CD14-positive monocyte (primary cell): ENCODE measurements around the gene OPN3. TPM values are rescaled to one million over a fixed set of nuclear protein-coding genes. Genes with fewer than 3 reads are reported as not detected.

Source experiments
- DNase-seq, 3 donors: peaks; one replicate each; pipeline ENCODE4 v3.0.0-alpha.2; 2011 to 2022
- H2AFZ ChIP-seq: 2 replicates; pipeline ENCODE4 v1.6.0; 2012; ENCODE audit warnings: mild to moderate bottlenecking, low read depth, low read length, inconsistent platforms; ENCODE audit not compliant: insufficient read depth, poor library complexity, severe bottlenecking
- H3K27ac ChIP-seq, 2 donors: 1 replicate in 1 of 2; 2 replicates in 1 of 2; pipeline ENCODE4 v1.5.1; 2012 to 2013; ENCODE audit warnings: low read length in 2 of 2, control low read depth in 1 of 2, inconsistent platforms in 1 of 2, low read depth in 1 of 2, mild to moderate bottlenecking in 1 of 2
- H3K27me3 ChIP-seq, 2 donors: one replicate each; pipeline versions ENCODE4 v1.6.0 to v1.6.1; 2011 to 2013; ENCODE audit warnings: low read length in 2 of 2; ENCODE audit not compliant: control insufficient read depth in 2 of 2, insufficient read depth in 2 of 2
- H3K36me3 ChIP-seq, 2 donors: replicated peaks in 1 of 2; 1 replicate in 1 of 2; 2 replicates in 1 of 2; pipeline versions ENCODE4 v1.5.1 to v1.6.1; 2012 to 2013; ENCODE audit warnings: low read length in 2 of 2, control low read depth in 1 of 2, inconsistent platforms in 1 of 2, mild to moderate bottlenecking in 1 of 2; ENCODE audit not compliant: insufficient read depth in 2 of 2, control insufficient read depth in 1 of 2
- H3K4me1 ChIP-seq, 2 donors: 1 replicate in 1 of 2; 2 replicates in 1 of 2; pipeline versions ENCODE4 v1.5.1 to v1.6.1; 2012 to 2013; ENCODE audit warnings: low read length in 2 of 2, control low read depth in 1 of 2, inconsistent platforms in 1 of 2, mild to moderate bottlenecking in 1 of 2, moderate library complexity in 1 of 2; ENCODE audit not compliant: insufficient read depth in 2 of 2, control insufficient read depth in 1 of 2
- H3K4me2 ChIP-seq: replicated peaks from 2 replicates; pipeline ENCODE3; 2012; ENCODE audit warnings: low read length, moderate library complexity, mild to moderate bottlenecking; ENCODE audit not compliant: poor library complexity, severe bottlenecking; ENCODE audit errors: extremely low read depth
- H3K4me3 ChIP-seq, 3 experiments: fragments of 200-600 bp in 1 of 3; sonication (generic) in 1 of 3; replicated peaks in 1 of 3; 1 replicate in 2 of 3; 2 replicates in 1 of 3; pipeline ENCODE4 v1.5.1; 2011 to 2013; ENCODE audit warnings: low read length in 3 of 3, mild to moderate bottlenecking in 3 of 3, control low read depth in 2 of 3, low read depth in 2 of 3, inconsistent platforms in 1 of 3, moderate library complexity in 1 of 3
- H3K79me2 ChIP-seq: 2 replicates; pipeline ENCODE4 v1.6.0; 2012; ENCODE audit warnings: mild to moderate bottlenecking, control low read depth, inconsistent platforms, low read length, moderate library complexity; ENCODE audit not compliant: insufficient read depth
- H3K9ac ChIP-seq: 2 replicates; pipeline ENCODE4 v1.6.0; 2017; ENCODE audit warnings: low read length, mild to moderate bottlenecking; ENCODE audit not compliant: insufficient read depth, poor library complexity, severe bottlenecking
- H3K9me3 ChIP-seq, 2 donors: replicated peaks in 1 of 2; 1 replicate in 1 of 2; 2 replicates in 1 of 2; pipeline versions ENCODE4 v1.5.1 to v1.6.1; 2012 to 2013; ENCODE audit warnings: low read length in 2 of 2, control low read depth in 1 of 2; ENCODE audit not compliant: control insufficient read depth in 1 of 2, insufficient read depth in 1 of 2
- H4K20me1 ChIP-seq: 2 replicates; pipeline ENCODE4 v1.6.0; 2012; ENCODE audit warnings: mild to moderate bottlenecking, low read length, control low read depth, moderate library complexity; ENCODE audit not compliant: insufficient read depth
- H3K27ac Mint-ChIP-seq, 7 donors: one replicate each; pipeline ENCODE4 v1.8.0; 2020; ENCODE audit warnings: mild to moderate bottlenecking in 7 of 7, mixed read lengths in 7 of 7, moderate library complexity in 6 of 7, inconsistent platforms in 2 of 7
- H3K27me3 Mint-ChIP-seq, 3 donors: one replicate each; pipeline ENCODE4 v1.8.0; 2021 to 2022; ENCODE audit warnings: low read depth in 3 of 3, mild to moderate bottlenecking in 3 of 3, mixed read lengths in 3 of 3, moderate library complexity in 3 of 3, inconsistent platforms in 1 of 3
- H3K36me3 Mint-ChIP-seq, 2 donors: one replicate each; pipeline ENCODE4 v1.8.0; 2020; ENCODE audit warnings: mixed read lengths in 2 of 2, inconsistent platforms in 1 of 2, mild to moderate bottlenecking in 1 of 2
- H3K4me1 Mint-ChIP-seq: one replicate; pipeline ENCODE4 v1.8.0; 2020; ENCODE audit warnings: mild to moderate bottlenecking, mixed read lengths
- H3K4me3 Mint-ChIP-seq, 2 donors: one replicate each; pipeline ENCODE4 v1.8.0; 2020; ENCODE audit warnings: mild to moderate bottlenecking in 2 of 2, mixed read lengths in 2 of 2, moderate library complexity in 1 of 2
- H3K9me3 Mint-ChIP-seq, 7 donors: one replicate each; pipeline ENCODE4 v1.8.0; 2020 to 2022; ENCODE audit warnings: mixed read lengths in 7 of 7, mild to moderate bottlenecking in 6 of 7, moderate library complexity in 6 of 7, inconsistent platforms in 2 of 7
- WGBS: methylation state at CpG from one replicate; pipeline ENCODE4 v1.1.5; 2013; ENCODE audit warnings: missing lambda C conversion rate; ENCODE audit not compliant: insufficient coverage; 5-methylcytosine and 5-hydroxymethylcytosine counted together
- intact Hi-C, 2 donors: fragments of 100-400 bp; cut with micrococcal nuclease; formaldehyde crosslinking; loops; one replicate each; pipeline versions ENCODE4 v1.15.0 to v1.15.1; 2023
- polyA plus RNA-seq, 3 donors: library from polyadenylated mRNA; depleted of rRNA in 1 of 3; unstranded in 2 of 3; stranded (reverse) in 1 of 3; fragments of 300-500 nt in 2 of 3; fragments of >200 nt in 1 of 3; fragmentation: Illumina TruSeq in 2 of 3; gene quantifications; 1 replicate in 2 of 3; 2 replicates in 1 of 3; pipeline ENCODE4 v1.2.3, GENCODE V29; 2012 to 2021
- TF ChIP-seq, protein P1 (sequence below): fragments of 200-600 bp; IDR thresholded peaks from one replicate; pipeline ENCODE4 v1.8.0; 2022; ENCODE audit warnings: antibody characterized with exemption, mild to moderate bottlenecking

OPN3 gene
- polyA plus RNA-seq, 3 donors: 14.5 to 56.1 (median 55.2) TPM

DNA sequence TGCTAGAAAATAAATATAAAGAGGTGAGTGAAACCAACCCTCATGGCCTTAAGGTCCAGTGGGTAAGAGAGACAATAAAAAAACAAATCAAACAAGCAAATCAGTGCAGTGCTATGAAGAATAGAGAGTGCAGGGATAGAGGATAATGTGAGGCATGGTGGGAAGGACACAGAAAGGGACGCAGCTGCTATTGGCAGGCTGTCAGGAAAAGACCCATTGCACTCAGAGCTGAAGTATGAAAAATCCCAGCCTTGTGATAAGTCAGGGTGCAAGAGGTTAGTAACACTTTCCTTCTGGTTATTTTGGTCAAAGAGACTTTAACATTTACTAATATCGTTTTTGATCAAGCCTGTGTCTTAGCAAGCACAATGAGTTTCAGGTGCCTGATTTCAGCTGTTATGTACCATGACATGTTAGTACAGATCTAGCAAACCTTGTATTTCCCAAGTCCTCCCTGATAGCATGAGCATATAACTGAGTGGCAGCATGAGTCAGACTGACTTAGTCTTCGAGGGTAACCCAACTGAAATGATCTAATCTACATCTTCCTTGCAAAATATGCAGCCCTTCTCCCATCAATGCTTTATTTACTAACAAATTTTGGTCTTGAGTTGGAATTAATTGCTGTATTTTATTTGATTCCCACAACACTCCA is 31.7 kb downstream of the OPN3 start:
- H3K36me3 ChIP-seq: peaks cover 0 to 10% of the 10 kb centered on the region in 2 donors
- H2AFZ ChIP-seq: no peak overlapping the region
- H3K4me2 ChIP-seq: no peak overlapping the region
- peaks cover 10 to 14% of the 10 kb centered on the region in 2 donors for H3K36me3 Mint-ChIP-seq
- no peak overlapping the region for H3K27ac ChIP-seq
- no peaks in the 10 kb centered on the region for H3K27me3 ChIP-seq
- peak overlapping the region in 2 of 7 donors; percentile 7 to 69 for H3K27ac Mint-ChIP-seq
- H4K20me1 ChIP-seq: no peaks in the 10 kb centered on the region
- TF ChIP-seq, protein P1, sequence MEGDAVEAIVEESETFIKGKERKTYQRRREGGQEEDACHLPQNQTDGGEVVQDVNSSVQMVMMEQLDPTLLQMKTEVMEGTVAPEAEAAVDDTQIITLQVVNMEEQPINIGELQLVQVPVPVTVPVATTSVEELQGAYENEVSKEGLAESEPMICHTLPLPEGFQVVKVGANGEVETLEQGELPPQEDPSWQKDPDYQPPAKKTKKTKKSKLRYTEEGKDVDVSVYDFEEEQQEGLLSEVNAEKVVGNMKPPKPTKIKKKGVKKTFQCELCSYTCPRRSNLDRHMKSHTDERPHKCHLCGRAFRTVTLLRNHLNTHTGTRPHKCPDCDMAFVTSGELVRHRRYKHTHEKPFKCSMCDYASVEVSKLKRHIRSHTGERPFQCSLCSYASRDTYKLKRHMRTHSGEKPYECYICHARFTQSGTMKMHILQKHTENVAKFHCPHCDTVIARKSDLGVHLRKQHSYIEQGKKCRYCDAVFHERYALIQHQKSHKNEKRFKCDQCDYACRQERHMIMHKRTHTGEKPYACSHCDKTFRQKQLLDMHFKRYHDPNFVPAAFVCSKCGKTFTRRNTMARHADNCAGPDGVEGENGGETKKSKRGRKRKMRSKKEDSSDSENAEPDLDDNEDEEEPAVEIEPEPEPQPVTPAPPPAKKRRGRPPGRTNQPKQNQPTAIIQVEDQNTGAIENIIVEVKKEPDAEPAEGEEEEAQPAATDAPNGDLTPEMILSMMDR: no peak
- intact Hi-C loops: no loop called here
- H3K9me3 ChIP-seq: no peaks in the 10 kb centered on the region
- no peak overlapping the region for H3K4me3 Mint-ChIP-seq
- no peak overlapping the region for H3K9ac ChIP-seq
- H3K79me2 ChIP-seq: peaks cover 7% of the 10 kb centered on the region
- peaks cover 11 to 26% of the 10 kb centered on the region in 2 donors for H3K4me1 ChIP-seq
- peak in 1 of 3 donors; percentile 44 for DNase-seq
- no peak overlapping the region for H3K4me3 ChIP-seq
- H3K27me3 Mint-ChIP-seq: peaks cover 0 to 3% (median 0%) of the 10 kb centered on the region in 3 donors
- H3K9me3 Mint-ChIP-seq: no peaks in the 10 kb centered on the region
- WGBS: 90% methylated on average over 1 of the region's 3 CpGs
- peaks cover 25% of the 10 kb centered on the region for H3K4me1 Mint-ChIP-seq

GRCh38 chr1:241607497-241607896 is 32.7 kb downstream of the OPN3 start:
- DNase-seq: no peak
- Histone ChIP-seq H3K79me2 (peaks cover 9% of the 10 kb centered on the region), H4K20me1 (no peaks in the 10 kb centered on the region), H3K4me3 (no peak overlapping the region), H3K27ac (no peak overlapping the region), H3K4me2 (no peak overlapping the region), H3K4me1 (peaks cover 8 to 23% of the 10 kb centered on the region in 2 donors), H3K27me3 (no peaks in the 10 kb centered on the region), H3K9ac (no peak overlapping the region), H2AFZ (no peak overlapping the region), H3K9me3 (no peaks in the 10 kb centered on the region), H3K36me3 (peaks cover 3 to 19% of the 10 kb centered on the region in 2 donors)
- intact Hi-C loops: no loop called here
- H3K4me1 Mint-ChIP-seq: peaks cover 25% of the 10 kb centered on the region
- TF ChIP-seq, protein P1: no peak
- no peaks in the 10 kb centered on the region for H3K9me3 Mint-ChIP-seq
- peaks cover 20 to 24% of the 10 kb centered on the region in 2 donors for H3K36me3 Mint-ChIP-seq
- H3K27ac Mint-ChIP-seq: peak overlapping the region; percentile 2 to 78 (median 59)
- no peak overlapping the region for H3K4me3 Mint-ChIP-seq
- H3K27me3 Mint-ChIP-seq: peaks cover 0 to 2% (median 0%) of the 10 kb centered on the region in 3 donors
